HEK293 (cell line): Measurements from ENCODE around the gene GPN3.
A peak's percentile ranks its signal among the peaks of the same experiment; 100 is the strongest.

Experiments used
- GLIS2 ChIP-seq: fragments of 450-650 bp; formaldehyde crosslinking; IDR thresholded peaks from 2 replicates; pipeline ENCODE4 v1.5.1; 2016; ENCODE audit warnings: missing biosample characterization, missing genetic modification characterization
- OVOL3 ChIP-seq: fragments of 450-650 bp; formaldehyde crosslinking; IDR thresholded peaks from 2 replicates; pipeline ENCODE4 v1.5.1; 2016; ENCODE audit warnings: missing biosample characterization, missing genetic modification characterization
- PRDM6 ChIP-seq: fragments of 450-650 bp; formaldehyde crosslinking; IDR thresholded peaks from 2 replicates; pipeline ENCODE4 v1.5.1; 2017; ENCODE audit warnings: missing biosample characterization, missing genetic modification characterization
- TCF7L2 ChIP-seq: IDR thresholded peaks from 2 replicates; pipeline ENCODE4 v1.6.1; 2011; ENCODE audit warnings: low read depth, mild to moderate bottlenecking, inconsistent platforms, low read length, moderate library complexity, borderline replicate concordance
- TSHZ1 ChIP-seq: fragments of 450-650 bp; formaldehyde crosslinking; IDR thresholded peaks from 2 replicates; pipeline ENCODE4 v1.5.1; 2016; ENCODE audit warnings: missing biosample characterization, missing genetic modification characterization, borderline replicate concordance
- YY1 ChIP-seq: fragments of 450-650 bp; formaldehyde crosslinking; IDR thresholded peaks from 2 replicates; pipeline ENCODE4 v1.5.1; 2018; ENCODE audit warnings: missing biosample characterization, missing genetic modification characterization
- ZBTB6 ChIP-seq: fragments of 450-650 bp; formaldehyde crosslinking; IDR thresholded peaks from 2 replicates; pipeline ENCODE4 v1.5.1; 2017; ENCODE audit warnings: missing biosample characterization, missing genetic modification characterization
- ZFHX2 ChIP-seq: fragments of 450-650 bp; formaldehyde crosslinking; conservative IDR thresholded peaks from 2 replicates; pipeline ENCODE4 v1.5.1; 2016; ENCODE audit warnings: missing biosample characterization, missing genetic modification characterization
- ZNF155 ChIP-seq: fragments of 450-650 bp; formaldehyde crosslinking; IDR thresholded peaks from 2 replicates; pipeline ENCODE4 v1.5.1; 2016; ENCODE audit warnings: missing biosample characterization, missing genetic modification characterization
- ZNF2 ChIP-seq: fragments of 450-650 bp; formaldehyde crosslinking; IDR thresholded peaks from 2 replicates; pipeline ENCODE4 v1.5.1; 2016; ENCODE audit warnings: missing biosample characterization, missing genetic modification characterization
- ZNF221 ChIP-seq: fragments of 450-650 bp; formaldehyde crosslinking; IDR thresholded peaks from 2 replicates; pipeline ENCODE4 v1.5.1; 2017; ENCODE audit warnings: missing biosample characterization, missing genetic modification characterization, borderline replicate concordance
- ZNF280D ChIP-seq: fragments of 450-650 bp; formaldehyde crosslinking; IDR thresholded peaks from 2 replicates; pipeline ENCODE4 v1.5.1; 2016; ENCODE audit warnings: missing biosample characterization, missing genetic modification characterization
- ZNF350 ChIP-seq: fragments of 450-650 bp; formaldehyde crosslinking; IDR thresholded peaks from 2 replicates; pipeline ENCODE4 v1.5.0; 2017; ENCODE audit warnings: missing biosample characterization, mild to moderate bottlenecking, missing genetic modification characterization
- ZNF391 ChIP-seq: fragments of 450-650 bp; formaldehyde crosslinking; IDR thresholded peaks from 2 replicates; pipeline ENCODE4 v1.5.1; 2016; ENCODE audit warnings: low read depth, missing biosample characterization, missing genetic modification characterization, borderline replicate concordance
- ZNF416 ChIP-seq: fragments of 450-650 bp; formaldehyde crosslinking; IDR thresholded peaks from 2 replicates; pipeline ENCODE4 v1.5.1; 2016; ENCODE audit warnings: missing biosample characterization, missing genetic modification characterization
- ZNF426 ChIP-seq: fragments of 450-650 bp; formaldehyde crosslinking; IDR thresholded peaks from 2 replicates; pipeline ENCODE4 v1.5.1; 2017; ENCODE audit warnings: missing biosample characterization, missing genetic modification characterization, mild to moderate bottlenecking, inconsistent platforms, moderate library complexity
- ZNF518A ChIP-seq: fragments of 450-650 bp; formaldehyde crosslinking; conservative IDR thresholded peaks from 2 replicates; pipeline ENCODE4 v1.5.1; 2016; ENCODE audit warnings: low read depth, missing biosample characterization, missing genetic modification characterization
- ZNF670 ChIP-seq: fragments of 450-650 bp; formaldehyde crosslinking; IDR thresholded peaks from 2 replicates; pipeline ENCODE4 v1.5.1; 2016; ENCODE audit warnings: missing biosample characterization, missing genetic modification characterization, low read depth
- ZNF747 ChIP-seq: fragments of 450-650 bp; formaldehyde crosslinking; IDR thresholded peaks from 2 replicates; pipeline ENCODE4 v1.5.1; 2016; ENCODE audit warnings: missing biosample characterization, missing genetic modification characterization
- ZNF837 ChIP-seq: fragments of 450-650 bp; formaldehyde crosslinking; IDR thresholded peaks from 2 replicates; pipeline ENCODE4 v1.5.1; 2016; ENCODE audit warnings: missing biosample characterization, missing genetic modification characterization
- ZSCAN30 ChIP-seq: fragments of 450-650 bp; IDR thresholded peaks from 2 replicates; pipeline ENCODE4 v1.5.1; 2018; ENCODE audit warnings: missing biosample characterization, mild to moderate bottlenecking, missing genetic modification characterization, moderate library complexity

GPN3 gene

GRCh38 chr12:110468214-110469048 is at the start of gene GPN3, which contains the start of gene FAM216A (continued):
- TF ChIP-seq ZNF426 (no peak), ZNF416 (no peak), ZBTB6 (tag by site-specific recombination) (no peak), PRDM6 (tag by site-specific recombination) (peak; percentile 39; the same call in 1 of the 2 replicates), OVOL3 (peak; percentile 77; the same call in 1 of the 2 replicates), ZNF350 (no peak), ZNF155 (tag by site-specific recombination) (no peak), ZSCAN30 (tag by site-specific recombination) (peak; percentile 76), ZNF670 (tag by site-specific recombination) (no peak), ZNF837 (tag by site-specific recombination) (no peak), ZNF518A (tag by site-specific recombination) (no peak), ZNF2 (tag by site-specific recombination) (no peak), TSHZ1 (peak; percentile 57; the same call in 1 of the 2 replicates), ZNF747 (tag by site-specific recombination) (no peak), ZNF221 (no peak), GLIS2 (tag by site-specific recombination) (no peak), ZNF280D (no peak), ZNF391 (tag by site-specific recombination) (no peak; the same call in 1 of the 2 replicates), ZFHX2 (tag by site-specific recombination) (peak; percentile 97), YY1 (tag by site-specific recombination) (no peak), TCF7L2 (no peak)
